Naive B cell (primary cell): ENCODE data around the gene TRMT61A. TPM values are rescaled to one million over a fixed set of nuclear protein-coding genes. Genes with fewer than 3 reads are reported as not detected.
A peak's percentile ranks its signal among the peaks of the same experiment; 100 is the strongest.
"Not testable (repeated sequence)": the region's sequence is repeated elsewhere in the genome, so short reads cannot be mapped to it uniquely, and the experiment has no call there.

Experiments used
- ATAC-seq, 2 donors: fragments of 150-1000 bp; cut with Tn5 transposase; 2 replicates each; pipeline ENCODE4 v1.10.0; 2021; ENCODE audit warnings: low read depth in 2 of 2, mild to moderate bottlenecking in 2 of 2, moderate library complexity in 2 of 2
- DNase-seq: peaks from one replicate; pipeline ENCODE4 v3.0.0; 2022
- H3K27ac Mint-ChIP-seq, 6 donors: one replicate each; pipeline ENCODE4 v1.8.0; 2020 to 2022; ENCODE audit warnings: mild to moderate bottlenecking in 6 of 6, mixed read lengths in 6 of 6, moderate library complexity in 5 of 6, inconsistent platforms in 2 of 6
- H3K27me3 Mint-ChIP-seq, 3 donors: one replicate each; pipeline ENCODE4 v1.8.0; 2021 to 2022; ENCODE audit warnings: mixed read lengths in 3 of 3, mild to moderate bottlenecking in 1 of 3
- H3K36me3 Mint-ChIP-seq, 2 donors: one replicate each; pipeline ENCODE4 v1.8.0; 2020 to 2022; ENCODE audit warnings: mixed read lengths in 2 of 2, inconsistent platforms in 1 of 2, mild to moderate bottlenecking in 1 of 2
- H3K4me1 Mint-ChIP-seq, 3 donors: one replicate each; pipeline ENCODE4 v1.8.0; 2020 to 2022; ENCODE audit warnings: mixed read lengths in 3 of 3, inconsistent platforms in 1 of 3, mild to moderate bottlenecking in 1 of 3, moderate library complexity in 1 of 3
- H3K4me3 Mint-ChIP-seq, 8 donors: one replicate each; pipeline ENCODE4 v1.8.0; 2020 to 2022; ENCODE audit warnings: mild to moderate bottlenecking in 8 of 8, mixed read lengths in 8 of 8, moderate library complexity in 8 of 8, inconsistent platforms in 2 of 8
- H3K9me3 Mint-ChIP-seq, 7 donors: one replicate each; pipeline ENCODE4 v1.8.0; 2020 to 2022; ENCODE audit warnings: mixed read lengths in 7 of 7, mild to moderate bottlenecking in 5 of 7, inconsistent platforms in 2 of 7, moderate library complexity in 1 of 7
- polyA plus RNA-seq, 6 donors: library from polyadenylated mRNA; unstranded; fragments of 300-500 nt; fragmentation: Illumina TruSeq; gene quantifications; one replicate each; pipeline ENCODE4 v1.2.3, GENCODE V29; 2021; ENCODE audit warnings: low read depth in 6 of 6

The TRMT61A gene
- polyA plus RNA-seq, 6 donors from 2014 or later: 6.2 to 13.9 (median 8.3) TPM

DNA sequence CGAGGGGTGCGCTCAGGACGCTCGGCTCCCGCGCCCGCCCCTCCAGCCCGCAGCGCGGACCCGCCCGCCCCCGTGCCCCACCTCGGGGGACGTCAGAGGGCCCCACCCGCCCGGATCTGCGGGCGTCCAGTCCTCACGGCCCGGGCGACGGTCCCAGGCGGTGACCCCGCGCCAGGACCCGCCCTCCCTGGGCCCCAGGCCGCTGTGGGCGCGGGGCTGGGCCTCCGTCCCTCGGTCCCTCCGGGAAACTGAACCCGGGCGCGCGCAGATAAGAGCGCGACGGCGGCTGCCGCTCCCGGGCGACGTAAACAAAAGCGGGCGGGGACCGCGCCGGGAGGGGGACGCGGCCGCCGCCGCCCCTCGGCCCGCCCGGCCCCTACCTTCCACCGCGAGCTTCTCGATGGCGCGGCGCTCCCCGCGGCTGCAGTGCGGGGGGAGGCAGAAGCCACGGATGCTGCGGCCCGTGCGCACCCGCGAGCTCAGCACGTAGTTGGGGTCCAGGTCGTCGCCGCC, 7.5 kb upstream of the TRMT61A start:
- peak overlapping the region in 4 of 8 donors; percentile 48 to 89 (median 58) for H3K4me3 Mint-ChIP-seq
- DNase-seq: no peak
- no peaks in the 10 kb centered on the region for H3K36me3 Mint-ChIP-seq
- H3K27ac Mint-ChIP-seq: no peak overlapping the region
- peak; percentile 11 to 35 for ATAC-seq
- no peaks in the 10 kb centered on the region for H3K9me3 Mint-ChIP-seq
- H3K4me1 Mint-ChIP-seq: peaks cover 9 to 17% (median 15%) of the 10 kb centered on the region in 3 donors
- H3K27me3 Mint-ChIP-seq: peaks cover 0 to 13% (median 12%) of the 10 kb centered on the region in 3 donors

DNA sequence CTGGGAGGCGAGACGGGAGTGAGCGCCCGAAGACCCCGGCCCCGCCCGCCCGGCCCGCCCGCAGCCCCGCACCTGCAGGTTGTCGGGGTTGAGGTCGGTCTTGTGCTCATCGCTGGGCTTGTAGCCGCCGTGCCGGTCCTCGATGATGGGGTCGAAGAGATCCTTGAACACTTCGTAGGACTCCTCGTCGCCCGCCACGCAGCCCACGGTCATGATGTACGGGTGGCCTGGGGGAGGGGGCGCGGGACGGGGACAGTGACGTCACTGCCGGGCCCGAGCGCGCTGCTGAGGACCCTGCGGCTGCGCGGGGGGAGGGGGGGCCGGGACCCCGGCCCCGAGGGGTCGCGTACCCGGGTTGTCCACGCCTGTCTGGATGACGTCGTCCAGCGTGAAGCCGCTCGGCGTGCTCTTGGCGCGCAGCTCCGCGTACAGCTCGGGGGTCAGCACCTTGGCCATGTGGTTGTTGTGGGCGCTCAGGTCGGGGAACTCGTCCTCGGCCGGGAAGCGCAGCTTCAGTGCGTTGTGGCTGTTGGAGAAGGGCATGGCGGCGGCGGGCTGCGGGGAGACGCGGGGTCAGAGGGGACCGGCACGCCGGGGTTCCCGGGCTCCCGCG, 6.9 kb upstream of the TRMT61A start:
- ATAC-seq: peak in 1 of 2 donors; percentile 6
- H3K27ac Mint-ChIP-seq: no peak overlapping the region
- H3K36me3 Mint-ChIP-seq: no peaks in the 10 kb centered on the region
- peaks cover 0 to 13% (median 12%) of the 10 kb centered on the region in 3 donors for H3K27me3 Mint-ChIP-seq
- peak overlapping the region; percentile 33 to 75 (median 65) for H3K4me3 Mint-ChIP-seq
- peaks cover 11 to 23% (median 21%) of the 10 kb centered on the region in 3 donors for H3K4me1 Mint-ChIP-seq
- no peak for DNase-seq
- no peaks in the 10 kb centered on the region for H3K9me3 Mint-ChIP-seq

DNA sequence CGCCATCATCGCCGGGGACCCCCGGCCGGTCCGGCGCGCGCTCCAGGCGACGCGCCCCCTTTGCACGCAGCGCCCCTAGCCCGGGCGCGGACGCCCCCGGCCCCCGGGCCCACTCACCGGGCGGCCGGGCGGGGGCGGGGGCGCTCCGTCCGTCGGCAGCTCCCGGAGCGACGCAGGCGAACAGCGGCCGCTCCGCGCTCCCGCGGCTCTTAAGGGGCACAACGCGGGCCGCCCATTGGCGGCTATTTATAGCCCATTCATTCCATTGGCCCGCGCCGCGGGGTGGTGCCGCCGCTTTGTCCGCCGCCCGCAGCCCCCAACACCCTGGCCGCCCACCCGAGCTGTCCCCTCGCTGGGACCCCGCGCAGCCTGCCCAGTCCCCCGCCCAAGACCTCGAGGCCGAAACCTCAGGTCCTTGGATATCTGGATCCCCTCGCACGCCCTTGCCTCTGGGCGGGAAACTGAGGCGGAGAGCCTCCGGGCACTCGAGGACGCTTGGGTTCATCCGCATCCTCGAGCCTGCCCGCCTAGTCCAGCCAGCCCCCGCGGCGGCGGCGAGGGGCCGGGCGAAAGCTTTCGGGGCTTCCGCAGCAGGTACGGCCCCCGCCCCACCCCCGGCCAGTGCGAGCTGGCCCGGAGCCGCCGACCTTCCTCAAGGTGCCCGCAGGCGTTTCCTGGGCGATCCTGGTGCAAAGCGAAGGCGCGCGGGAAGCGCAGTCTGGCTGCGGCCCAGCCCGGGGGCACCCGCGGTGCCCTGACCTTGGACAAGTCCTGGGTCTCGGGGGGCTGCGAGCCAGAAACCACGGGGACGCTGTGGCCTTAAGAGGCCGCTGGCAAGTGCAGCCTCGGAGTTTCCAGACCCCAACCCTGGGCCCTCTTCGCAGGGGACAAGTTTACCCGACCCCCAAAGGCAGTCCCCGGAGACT, 6.1 kb upstream of the TRMT61A start, which contains the start of gene CKB:
CKB (minus strand) TSS at position 182 of the 926 bp plus-strand sequence. CDS start 337 bp downstream, outside the sequence.
- no peak within 1 kb of the TSS for H3K27ac Mint-ChIP-seq
- peaks cover 18 to 31% (median 29%) of the 10 kb centered on the region in 3 donors for H3K4me1 Mint-ChIP-seq
- peaks cover 0 to 13% (median 12%) of the 10 kb centered on the region in 3 donors for H3K27me3 Mint-ChIP-seq
- H3K9me3 Mint-ChIP-seq: no peaks in the 10 kb centered on the region
- ATAC-seq (no peak), DNase-seq (no peak)
- H3K36me3 Mint-ChIP-seq: no peaks in the 10 kb centered on the region
- peak within 1 kb of the TSS; percentile 46 to 84 (median 65) for H3K4me3 Mint-ChIP-seq

DNA sequence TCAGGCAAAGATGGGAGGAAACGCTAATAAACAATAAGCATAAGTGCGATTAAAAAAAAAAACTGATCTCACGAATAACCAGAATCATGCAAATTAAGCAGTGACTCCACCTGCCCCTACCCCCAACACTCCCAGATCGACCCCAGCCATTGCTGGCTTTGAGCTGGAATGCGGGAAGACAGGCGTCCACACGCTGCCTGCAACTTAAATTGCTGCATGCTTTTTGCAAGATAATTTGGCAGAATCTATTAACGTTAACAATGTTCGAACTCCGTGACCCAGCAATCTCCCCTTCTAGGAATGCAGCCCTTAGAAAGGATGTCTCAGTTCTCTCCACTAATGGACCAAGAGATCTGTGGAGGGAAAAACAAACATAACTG, 5.4 kb upstream of the TRMT61A start:
- Mint-ChIP-seq H3K4me3 (peak overlapping the region; percentile 35 to 73 (median 49)), H3K9me3 (no peaks in the 10 kb centered on the region), H3K4me1 (peaks cover 22 to 35% (median 35%) of the 10 kb centered on the region in 3 donors), H3K36me3 (no peaks in the 10 kb centered on the region), H3K27ac (no peak overlapping the region), H3K27me3 (peaks cover 0 to 13% (median 12%) of the 10 kb centered on the region in 3 donors)
- ATAC-seq: no peak
- DNase-seq: no peak

DNA sequence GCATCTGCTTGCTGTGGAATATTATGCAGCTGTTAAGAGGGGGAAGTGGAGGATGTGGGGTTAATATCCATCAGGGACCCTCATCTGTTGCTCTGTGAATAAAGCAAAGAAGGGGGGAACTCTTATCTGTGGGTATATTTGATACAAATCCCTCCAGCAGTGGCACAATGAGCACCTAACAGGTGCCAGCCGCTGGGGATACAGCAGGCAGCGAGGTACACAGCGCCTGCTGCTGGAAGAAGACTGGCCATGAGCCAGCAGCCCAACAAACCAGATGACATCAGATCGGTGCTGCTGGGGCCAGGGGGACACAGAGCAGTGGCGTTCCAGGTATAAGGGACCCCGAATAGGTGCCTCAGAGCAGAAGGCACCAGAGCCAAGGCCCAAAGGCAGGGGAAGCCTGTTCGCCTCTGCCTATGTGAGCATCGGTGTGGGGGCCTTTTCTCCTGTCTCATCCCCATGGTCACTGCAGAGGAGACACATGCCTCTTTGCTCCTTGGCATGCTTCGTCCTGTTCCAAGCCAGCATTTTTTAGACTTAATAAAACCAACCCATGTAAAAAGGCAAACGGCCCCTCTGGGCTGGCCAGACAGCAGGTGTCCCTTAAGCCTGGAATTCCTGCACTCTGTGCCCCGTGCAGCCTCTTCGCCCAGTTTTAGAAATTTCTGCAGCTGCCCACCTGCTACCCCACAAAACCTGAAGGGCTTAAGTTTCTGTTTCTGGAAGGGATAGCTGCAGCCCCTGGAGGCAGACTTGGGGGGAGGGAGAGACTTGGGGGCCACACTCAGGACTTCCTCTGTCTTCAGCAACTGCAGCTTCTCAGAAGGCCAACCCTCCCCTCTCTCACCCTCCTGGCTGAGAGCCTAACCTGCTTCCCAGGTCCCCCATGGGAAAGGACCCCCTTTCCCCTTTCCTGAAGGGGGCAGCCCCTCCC, 4.7 kb upstream of the TRMT61A start:
- peaks cover 21 to 34% (median 32%) of the 10 kb centered on the region in 3 donors for H3K4me1 Mint-ChIP-seq

DNA sequence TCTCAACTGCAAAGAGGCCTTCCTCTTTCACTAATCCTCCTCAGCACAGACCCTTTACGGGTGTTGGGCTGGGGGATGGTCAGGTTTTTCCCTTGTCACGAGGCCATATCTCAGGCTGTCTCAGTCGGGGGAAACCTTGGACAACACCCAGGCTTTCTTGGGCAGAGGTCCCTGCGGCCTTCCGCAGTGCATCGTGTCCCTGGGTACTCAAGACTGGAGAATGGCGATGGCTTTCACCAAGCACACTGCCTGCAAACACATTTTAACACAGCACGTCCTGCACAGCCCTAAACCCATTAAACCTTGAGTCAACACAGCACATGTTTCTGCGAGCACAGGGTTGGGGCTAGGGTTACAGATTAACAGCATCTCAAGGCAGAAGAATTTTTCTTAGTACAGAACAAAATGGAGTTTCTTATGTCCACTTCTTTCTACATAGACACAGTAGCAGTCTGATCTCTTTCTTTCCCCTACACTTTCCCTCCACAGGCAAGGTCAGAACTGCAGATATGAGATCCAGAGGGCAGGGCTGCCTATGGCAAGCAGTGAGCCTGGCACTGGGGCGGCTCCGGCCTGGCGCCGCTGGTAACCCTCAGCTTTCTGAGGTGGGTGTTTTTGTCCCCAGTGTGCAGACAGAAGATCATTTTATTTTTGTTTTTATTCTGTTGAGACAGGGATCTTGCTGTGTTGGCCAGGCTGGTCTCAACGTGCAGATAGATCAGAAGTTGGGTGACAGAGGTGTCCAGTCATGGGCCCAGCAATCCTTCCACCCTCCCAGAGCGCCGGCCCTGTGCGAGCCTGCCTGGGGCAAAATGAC, 3.4 kb upstream of the TRMT61A start:
- not testable (repeated sequence) for H3K36me3 Mint-ChIP-seq
- H3K4me1 Mint-ChIP-seq: peaks cover 30 to 42% (median 40%) of the 10 kb centered on the region in 3 donors

More for the DNA sequence above, 4.7 kb upstream of the TRMT61A start:
- Mint-ChIP-seq H3K27me3 (peaks cover 0 to 8% (median 6%) of the 10 kb centered on the region in 3 donors), H3K36me3 (no peaks in the 10 kb centered on the region), H3K9me3 (no peaks in the 10 kb centered on the region), H3K27ac (peak overlapping the region in 1 of 6 donors; percentile 49), H3K4me3 (peak overlapping the region in 6 of 8 donors; percentile 9 to 73 (median 54))
- no peak for ATAC-seq
- no peak for DNase-seq

DNA sequence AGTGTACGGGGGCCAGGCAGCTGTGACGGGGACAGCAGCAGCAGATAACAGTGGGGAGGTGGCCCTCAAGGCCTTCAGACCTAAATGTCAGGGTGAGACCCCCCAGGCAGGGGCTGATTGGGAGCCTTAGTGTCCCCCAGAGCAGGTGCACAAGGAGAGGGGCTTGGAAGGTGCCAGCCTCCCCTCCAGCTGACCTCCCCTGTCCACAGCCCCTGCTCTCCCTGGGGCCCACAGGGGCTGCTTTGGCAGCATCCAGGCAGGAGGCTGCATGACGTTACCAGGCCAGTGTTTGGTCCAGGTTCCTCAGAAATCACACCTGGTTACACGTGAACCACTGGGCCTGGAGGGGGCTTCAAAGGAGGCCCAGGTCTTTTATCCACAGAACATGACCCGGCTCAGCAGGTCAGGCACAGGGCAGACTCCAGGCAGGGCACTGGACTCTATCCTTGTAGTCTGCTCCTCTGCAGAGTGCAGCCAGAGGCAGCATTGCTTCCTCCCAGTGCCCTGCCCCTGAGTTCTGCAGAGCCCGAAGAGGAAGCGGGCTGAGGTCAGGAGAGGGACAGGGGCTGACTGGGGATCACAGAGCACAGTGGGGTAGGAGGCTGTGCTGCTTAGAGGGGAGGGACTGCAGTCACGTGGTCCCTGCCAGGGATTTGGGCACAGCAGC, 2.6 kb upstream of the TRMT61A start:
- ATAC-seq (no peak), DNase-seq (no peak)
- Mint-ChIP-seq H3K4me1 (peaks cover 35 to 49% (median 46%) of the 10 kb centered on the region in 3 donors), H3K9me3 (no peaks in the 10 kb centered on the region), H3K27ac (peak overlapping the region in 2 of 6 donors; percentile 14 to 76), H3K27me3 (peaks cover 0 to 4% (median 0%) of the 10 kb centered on the region in 3 donors), H3K36me3 (no peaks in the 10 kb centered on the region), H3K4me3 (peak overlapping the region in 2 of 8 donors; percentile 15 to 62)

More for the DNA sequence above, 3.4 kb upstream of the TRMT61A start:
- not testable (repeated sequence) for H3K27me3 Mint-ChIP-seq, H3K9me3 Mint-ChIP-seq, DNase-seq, ATAC-seq
- Mint-ChIP-seq H3K4me3 (peak overlapping the region in 2 of 8 donors; percentile 15 to 62), H3K27ac (peak overlapping the region in 1 of 6 donors; percentile 84)

DNA sequence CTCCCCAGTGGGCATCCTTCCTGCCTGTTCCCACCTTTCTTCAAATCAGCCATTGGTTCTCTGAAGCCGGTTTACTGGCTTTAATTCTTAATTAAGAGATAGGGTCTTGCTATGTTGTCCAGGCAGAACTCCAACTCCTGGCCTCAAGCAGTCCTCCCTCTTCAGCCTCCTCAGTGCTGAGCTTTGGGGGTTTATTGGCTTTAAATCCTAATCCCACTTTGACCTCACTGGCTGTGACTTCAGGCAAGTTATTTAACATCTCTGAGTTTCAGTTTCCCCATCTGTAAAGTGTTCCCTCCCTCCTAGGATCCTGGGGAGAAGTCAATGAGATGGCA, 2.1 kb upstream of the TRMT61A start:
- H3K4me3 Mint-ChIP-seq: peak overlapping the region in 5 of 8 donors; percentile 36 to 94 (median 90)
- H3K27me3 Mint-ChIP-seq: peaks cover 0 to 4% (median 0%) of the 10 kb centered on the region in 3 donors
- ATAC-seq (no peak), DNase-seq (no peak)
- H3K36me3 Mint-ChIP-seq: no peaks in the 10 kb centered on the region
- peak overlapping the region in 5 of 6 donors; percentile 76 to 98 (median 92) for H3K27ac Mint-ChIP-seq
- no peaks in the 10 kb centered on the region for H3K9me3 Mint-ChIP-seq
- H3K4me1 Mint-ChIP-seq: peaks cover 40 to 54% (median 49%) of the 10 kb centered on the region in 3 donors

DNA sequence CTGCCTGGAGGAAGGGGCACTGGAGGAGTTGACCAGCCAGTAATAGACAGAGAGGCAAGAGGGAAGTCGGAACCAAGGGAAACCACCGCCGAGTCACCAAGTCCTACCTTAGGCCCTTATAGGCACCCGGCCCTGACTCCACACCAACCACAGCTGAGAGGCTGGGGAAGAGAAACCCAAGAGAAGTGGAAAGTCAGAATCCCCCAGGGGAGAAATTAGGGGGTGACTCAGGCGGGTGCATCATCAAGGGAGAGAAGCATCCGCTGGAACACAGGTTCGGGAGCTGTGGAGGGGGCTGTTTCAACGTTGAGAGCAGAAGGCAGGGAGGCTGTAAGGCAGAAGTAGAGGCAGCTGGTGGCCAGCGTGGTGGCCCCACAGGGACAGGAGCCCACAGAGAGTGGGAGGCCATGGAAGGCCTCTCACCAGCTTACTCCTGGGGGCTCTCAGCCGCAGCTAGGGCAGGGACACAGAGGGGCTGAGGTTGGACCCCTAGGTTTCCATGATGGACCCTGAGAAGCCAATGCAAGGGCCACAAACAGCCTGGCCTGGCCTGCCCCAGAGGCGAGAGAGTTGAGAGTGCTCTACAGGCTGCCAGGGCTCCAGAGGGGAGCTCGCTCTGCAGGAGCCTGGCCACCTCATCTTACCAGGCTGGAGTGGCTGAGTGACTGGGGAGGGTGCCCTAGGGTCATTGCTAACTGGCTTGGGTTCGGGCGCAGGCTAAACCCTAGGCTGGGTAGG, 1.4 kb upstream of the TRMT61A start:
- Mint-ChIP-seq H3K27ac (peak overlapping the region; percentile 90 to 98 (median 93)), H3K4me3 (peak overlapping the region; percentile 83 to 96 (median 92)), H3K27me3 (peaks cover 0 to 4% (median 0%) of the 10 kb centered on the region in 3 donors), H3K36me3 (no peaks in the 10 kb centered on the region), H3K9me3 (no peaks in the 10 kb centered on the region), H3K4me1 (peaks cover 42 to 57% (median 49%) of the 10 kb centered on the region in 3 donors)
- DNase-seq: peak; percentile 81
- peak; percentile 81 to 85 for ATAC-seq

DNA sequence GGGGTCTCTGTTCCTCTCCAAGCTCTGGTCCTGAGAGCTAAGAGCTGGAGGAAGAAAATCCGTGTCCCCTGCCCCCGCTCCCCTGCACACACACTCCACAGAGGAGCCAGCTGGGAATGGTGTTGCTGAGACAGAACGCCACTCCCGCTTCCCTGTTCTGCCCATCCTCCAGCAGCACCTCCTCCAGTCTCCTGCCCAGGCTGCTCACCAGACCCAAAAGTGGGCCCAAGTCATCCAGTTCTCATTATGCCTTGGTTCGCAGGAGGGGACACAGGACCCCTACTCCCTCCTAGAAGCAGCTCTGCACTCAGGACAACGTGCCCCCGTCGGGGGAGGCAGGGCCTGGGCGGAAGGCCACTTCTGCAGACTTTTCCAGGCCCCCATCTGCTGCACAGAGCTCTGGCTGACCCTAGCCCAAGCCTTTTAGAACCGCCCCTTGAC, 830 bp upstream of the TRMT61A start:
- H3K27me3 Mint-ChIP-seq: peaks cover 0 to 4% (median 0%) of the 10 kb centered on the region in 3 donors
- DNase-seq: no peak
- peak overlapping the region in 5 of 6 donors; percentile 81 to 98 (median 90) for H3K27ac Mint-ChIP-seq
- no peak for ATAC-seq
- H3K4me1 Mint-ChIP-seq: peaks cover 42 to 57% (median 49%) of the 10 kb centered on the region in 3 donors
- H3K4me3 Mint-ChIP-seq: peak overlapping the region; percentile 83 to 97 (median 94)
- H3K36me3 Mint-ChIP-seq: no peaks in the 10 kb centered on the region
- no peaks in the 10 kb centered on the region for H3K9me3 Mint-ChIP-seq
